Measurements from ENCODE around the gene ALDH1L2. TPM values are rescaled to one million over a fixed set of nuclear protein-coding genes. Genes with fewer than 3 reads are reported as not detected.
"Not testable (repeated sequence)": the region's sequence is repeated elsewhere in the genome, so short reads cannot be mapped to it uniquely, and the experiment has no call there.

The ALDH1L2 gene
- total RNA-seq, 1 donor: under 0.01 TPM

GRCh38 chr12:104994336-104994735 is 89.9 kb downstream of the ALDH1L2 start:
- no peak overlapping the region for H3K4me3 ChIP-seq (ENCODE audit: low read length)

DNA sequence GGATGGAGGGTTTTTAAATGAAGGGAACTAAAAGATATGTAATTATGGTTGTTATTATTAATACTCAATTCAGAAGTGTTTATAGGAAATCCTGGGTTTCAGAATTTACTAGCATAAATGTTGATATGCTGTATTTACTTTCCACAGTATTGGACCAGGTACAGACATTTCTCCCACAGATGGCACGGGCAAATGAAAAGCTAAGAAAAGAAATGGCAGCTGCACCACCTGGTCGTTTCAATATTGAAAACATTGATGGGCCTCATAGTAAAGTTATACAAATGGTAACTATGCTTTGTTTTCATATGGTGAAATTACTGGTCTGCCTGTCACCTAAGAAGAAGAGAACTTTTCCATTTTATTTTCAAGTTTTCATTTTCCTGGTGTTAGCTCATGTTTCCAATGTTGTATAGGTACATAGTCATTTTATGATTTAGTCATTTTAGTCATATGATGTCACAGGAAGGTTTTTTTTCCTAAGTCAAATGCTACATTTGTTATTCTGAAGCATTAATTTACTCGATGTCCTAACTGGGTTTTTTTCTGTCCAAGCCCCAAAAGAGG is 92.6 kb downstream of the ALDH1L2 start:
- Histone ChIP-seq H3K9me3 (ENCODE audit: low read depth, low read length) (no peaks in the 10 kb centered on the region), H3K4me3 (ENCODE audit: low read length) (no peak overlapping the region), H3K27me3 (ENCODE audit: insufficient read depth, low read length) (no peaks in the 10 kb centered on the region), H3K4me1 (ENCODE audit: insufficient read depth, low read length) (peaks cover 15% of the 10 kb centered on the region)

More at GRCh38 chr12:104994336-104994735, 89.9 kb downstream of the ALDH1L2 start:
- H3K9me3 ChIP-seq (ENCODE audit: low read depth, low read length): no peaks in the 10 kb centered on the region
- H3K4me1 ChIP-seq (ENCODE audit: insufficient read depth, low read length): peaks cover 16% of the 10 kb centered on the region
- no peaks in the 10 kb centered on the region for H3K27me3 ChIP-seq (ENCODE audit: insufficient read depth, low read length)

- Histone ChIP-seq H3K9me3 (ENCODE audit: low read depth, low read length) (no peaks in the 10 kb centered on the region), H3K4me1 (ENCODE audit: insufficient read depth, low read length) (peaks cover 16% of the 10 kb centered on the region), H3K4me3 (ENCODE audit: low read length) (no peak overlapping the region), H3K27me3 (ENCODE audit: insufficient read depth, low read length) (no peaks in the 10 kb centered on the region)
These were observed 93.3 kb downstream of the ALDH1L2 start for GRCh38 chr12:104990950-104991349.

DNA sequence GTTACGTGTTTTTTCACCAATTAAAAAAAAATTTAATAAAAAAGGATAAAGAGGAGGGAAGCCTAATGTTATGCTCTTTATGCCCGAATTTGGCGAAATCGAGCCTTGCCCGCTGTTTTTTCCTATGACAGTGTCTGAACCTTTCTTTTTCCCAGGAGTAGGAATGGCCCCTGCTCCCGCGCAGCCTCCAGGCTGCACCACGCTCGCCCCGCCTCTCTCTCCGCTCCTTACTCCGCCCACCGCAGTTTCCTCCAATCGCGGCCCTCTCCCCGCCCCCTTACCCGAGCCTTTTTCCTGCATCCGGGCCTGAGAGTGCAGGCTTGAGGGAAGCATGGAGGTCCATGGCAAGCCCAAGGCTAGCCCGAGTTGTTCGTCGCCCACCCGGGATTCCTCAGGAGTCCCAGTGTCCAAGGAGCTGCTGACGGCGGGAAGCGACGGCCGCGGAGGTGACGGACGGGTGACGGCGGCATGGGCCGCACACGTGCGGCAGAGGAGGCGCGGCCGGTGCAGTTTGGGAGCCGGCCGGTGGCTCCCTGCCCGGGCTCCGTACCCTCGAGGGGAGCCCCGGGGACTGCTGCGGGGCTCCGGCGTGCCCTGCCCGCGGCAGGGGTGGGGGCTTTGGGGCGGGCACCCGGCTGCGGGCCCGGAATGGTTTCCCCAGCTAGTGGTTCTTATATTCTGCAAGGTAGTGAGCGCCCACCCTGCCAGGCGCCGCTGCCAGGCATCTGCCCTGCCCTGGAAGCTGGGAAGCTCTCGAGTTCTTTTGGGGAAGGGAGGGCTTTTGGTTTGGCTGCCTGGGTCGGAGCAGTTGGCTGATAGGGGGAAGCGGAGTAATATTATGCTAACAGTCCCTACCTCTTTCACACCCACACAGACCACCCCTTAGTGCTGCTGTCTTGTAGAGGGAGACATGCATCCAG is 98.0 kb downstream of the ALDH1L2 start, which contains the start of gene NOPCHAP1:
Gene NOPCHAP1, plus strand, starts transcription at position 295 of the 920 bp plus-strand sequence. Its CDS starts 37 bp downstream, at position 332.
- peaks cover 18% of the 10 kb centered on the region for H3K4me1 ChIP-seq (ENCODE audit: insufficient read depth, low read length)
- H3K27me3 ChIP-seq (ENCODE audit: insufficient read depth, low read length): no peaks in the 10 kb centered on the region
- no peaks in the 10 kb centered on the region for H3K9me3 ChIP-seq (ENCODE audit: low read depth, low read length)
- peak within 1 kb of the TSS; percentile 61 for H3K4me3 ChIP-seq (ENCODE audit: low read length)

DNA sequence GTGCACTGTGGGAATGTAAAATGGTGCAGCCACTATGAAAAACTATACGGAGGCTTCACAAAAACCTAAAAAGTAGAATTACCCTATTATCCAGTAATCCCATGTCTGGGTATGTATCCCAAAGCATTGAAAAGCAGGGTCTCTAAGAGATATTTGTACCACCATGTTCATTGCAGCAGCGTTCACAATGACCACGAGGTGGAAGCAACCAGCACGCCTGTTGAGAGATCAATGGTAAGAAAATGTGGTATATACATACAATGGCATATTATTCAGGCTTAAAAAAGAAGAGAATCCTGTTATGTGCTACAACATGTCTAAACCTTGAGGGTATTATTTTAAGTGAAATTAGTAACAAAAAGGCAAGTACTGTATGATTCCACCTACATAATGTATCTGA is 99.1 kb downstream of the ALDH1L2 start:
- Histone ChIP-seq H3K9me3 (ENCODE audit: low read depth, low read length) (no peaks in the 10 kb centered on the region), H3K4me3 (ENCODE audit: low read length) (no peak overlapping the region), H3K4me1 (ENCODE audit: insufficient read depth, low read length) (peaks cover 18% of the 10 kb centered on the region), H3K27me3 (ENCODE audit: insufficient read depth, low read length) (no peaks in the 10 kb centered on the region)

GRCh38 chr12:104977688-104978087 is 106.6 kb downstream of the ALDH1L2 start:
- H3K4me3 ChIP-seq (ENCODE audit: low read length); H3K9me3 ChIP-seq (ENCODE audit: low read depth, low read length): not testable (repeated sequence)
- peaks cover 29% of the 10 kb centered on the region for H3K4me1 ChIP-seq (ENCODE audit: insufficient read depth, low read length)

DNA sequence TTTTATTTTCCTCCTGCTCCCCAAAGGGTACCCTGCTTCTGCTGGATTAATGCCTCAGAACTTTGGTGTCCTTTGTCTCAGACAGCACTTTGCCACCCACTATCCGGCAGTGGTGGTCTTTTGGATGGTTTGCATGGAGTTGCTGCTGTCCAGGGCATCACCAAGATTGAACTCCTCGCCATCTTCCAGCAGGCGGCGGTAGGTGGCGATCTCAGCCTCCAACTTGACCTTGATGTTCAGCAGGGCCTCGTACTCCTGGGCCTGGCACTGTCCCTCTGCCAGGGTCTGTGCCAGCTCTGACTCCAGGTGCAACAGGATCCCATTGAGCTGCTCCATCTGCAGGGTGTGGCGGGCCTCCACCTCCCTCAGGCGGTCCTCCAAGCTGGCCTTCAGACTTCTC is 107.6 kb downstream of the ALDH1L2 start:
- H3K9me3 ChIP-seq (ENCODE audit: low read depth, low read length): no peaks in the 10 kb centered on the region

More at GRCh38 chr12:104977688-104978087, 106.6 kb downstream of the ALDH1L2 start:
- H3K27me3 ChIP-seq (ENCODE audit: insufficient read depth, low read length): not testable (repeated sequence)

DNA sequence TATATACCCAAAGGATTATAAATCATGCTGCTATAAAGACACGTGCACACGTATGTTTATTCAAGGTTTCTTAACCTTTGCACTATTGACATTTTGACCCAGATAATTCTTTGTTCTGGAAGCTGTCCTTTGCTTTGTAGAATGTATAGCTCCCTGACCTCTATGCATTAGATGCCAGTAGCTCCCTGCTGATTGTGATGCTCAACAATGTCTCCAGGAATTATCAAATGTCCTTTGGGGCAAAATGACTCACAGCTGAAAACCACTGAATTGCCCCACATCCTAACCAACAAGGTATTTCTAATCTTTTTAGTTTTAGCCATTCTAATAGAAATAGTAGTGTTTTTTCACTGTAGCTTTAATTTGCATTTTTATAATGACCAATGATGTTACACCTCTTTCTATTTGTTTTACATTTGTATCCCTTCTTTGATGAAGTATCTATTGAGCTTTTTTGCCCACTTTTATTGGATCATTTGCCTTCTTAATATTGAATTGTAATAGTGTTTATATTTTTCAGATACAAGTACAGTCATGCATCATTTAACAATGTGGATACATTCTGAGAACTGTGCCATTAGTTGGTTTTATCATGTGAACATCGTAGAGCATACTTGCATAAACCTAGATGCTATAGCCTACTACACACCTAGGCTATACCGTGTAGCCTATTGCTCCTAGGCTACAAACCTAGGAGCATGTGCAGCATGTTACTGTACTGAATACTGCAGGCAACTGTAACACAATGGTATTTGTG is 108.5 kb downstream of the ALDH1L2 start:
- no peak overlapping the region for H3K4me3 ChIP-seq (ENCODE audit: low read length)
- H3K4me1 ChIP-seq (ENCODE audit: insufficient read depth, low read length): peaks cover 29% of the 10 kb centered on the region
- no peaks in the 10 kb centered on the region for H3K9me3 ChIP-seq (ENCODE audit: low read depth, low read length)
- no peaks in the 10 kb centered on the region for H3K27me3 ChIP-seq (ENCODE audit: insufficient read depth, low read length)

More for the DNA sequence above, 107.6 kb downstream of the ALDH1L2 start:
- Histone ChIP-seq H3K4me1 (ENCODE audit: insufficient read depth, low read length) (peaks cover 29% of the 10 kb centered on the region), H3K4me3 (ENCODE audit: low read length) (no peak overlapping the region), H3K27me3 (ENCODE audit: insufficient read depth, low read length) (no peaks in the 10 kb centered on the region)

DNA sequence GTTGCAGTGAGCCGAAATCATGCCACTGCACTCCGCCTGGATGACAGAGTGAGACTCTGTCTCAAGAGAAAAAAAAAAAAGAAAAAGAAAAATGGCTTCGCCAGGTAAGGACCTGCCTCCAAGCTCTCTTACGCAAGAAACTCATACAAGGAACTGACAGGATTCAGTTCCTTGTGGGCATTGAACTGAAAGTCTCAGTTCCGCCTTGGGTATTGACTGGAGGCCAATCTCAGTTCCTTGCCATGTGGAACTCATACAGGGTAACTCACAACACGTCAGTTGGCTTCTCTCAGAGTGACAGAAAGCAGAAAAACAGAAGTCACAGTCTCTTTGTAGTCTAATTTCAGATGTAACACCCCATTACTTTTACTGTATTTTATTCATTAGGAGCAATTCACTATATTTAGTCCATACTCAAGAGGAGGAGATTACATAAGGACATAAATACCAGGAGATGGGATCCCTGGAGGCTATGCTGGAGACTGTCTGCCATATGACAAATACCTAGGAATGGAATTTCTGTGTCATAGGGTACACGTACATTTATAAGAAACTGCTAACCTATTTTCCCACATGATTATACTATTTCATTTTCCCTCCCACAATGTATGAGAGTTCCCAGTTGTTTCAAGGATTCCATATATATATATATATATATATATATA is 109.5 kb downstream of the ALDH1L2 start:
- Histone ChIP-seq H3K9me3 (ENCODE audit: low read depth, low read length) (no peaks in the 10 kb centered on the region), H3K27me3 (ENCODE audit: insufficient read depth, low read length) (no peaks in the 10 kb centered on the region), H3K4me3 (ENCODE audit: low read length) (no peak overlapping the region), H3K4me1 (ENCODE audit: insufficient read depth, low read length) (peaks cover 29% of the 10 kb centered on the region)

DNA sequence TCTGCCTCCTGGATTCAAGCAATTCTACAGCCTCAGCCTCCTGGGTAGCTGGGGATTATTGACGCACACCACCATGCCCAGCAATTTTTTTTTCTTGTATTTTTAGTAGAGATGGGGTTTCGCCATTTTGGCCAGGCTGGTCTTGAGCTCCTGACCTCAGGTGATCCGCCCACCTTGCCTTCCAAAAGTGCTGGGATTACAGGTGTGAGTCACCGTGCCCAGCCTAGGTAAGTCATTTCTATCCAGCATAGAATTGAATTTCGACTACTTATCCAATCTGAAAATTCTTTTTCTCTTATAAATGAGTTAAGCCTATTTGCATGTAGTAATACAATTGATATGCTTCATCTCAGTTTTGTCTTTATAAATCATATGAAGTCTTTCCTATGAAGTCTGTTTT is 111.0 kb downstream of the ALDH1L2 start:
- Histone ChIP-seq H3K9me3 (ENCODE audit: low read depth, low read length) (no peaks in the 10 kb centered on the region), H3K27me3 (ENCODE audit: insufficient read depth, low read length) (no peaks in the 10 kb centered on the region)

GRCh38 chr12:104971306-104971705 is 113.0 kb downstream of the ALDH1L2 start:
- Histone ChIP-seq H3K27me3 (ENCODE audit: insufficient read depth, low read length) (no peaks in the 10 kb centered on the region), H3K4me1 (ENCODE audit: insufficient read depth, low read length) (peaks cover 15% of the 10 kb centered on the region), H3K9me3 (ENCODE audit: low read depth, low read length) (no peaks in the 10 kb centered on the region), H3K4me3 (ENCODE audit: low read length) (no peak overlapping the region)

More for the DNA sequence above, 111.0 kb downstream of the ALDH1L2 start:
- Histone ChIP-seq H3K4me1 (ENCODE audit: insufficient read depth, low read length) (peaks cover 29% of the 10 kb centered on the region), H3K4me3 (ENCODE audit: low read length) (no peak overlapping the region)

Other genes with a start within 250 kb of the ALDH1L2 start
- gene SLC41A2, start 126.2 kb downstream of the ALDH1L2 start, total RNA-seq: 4.9 TPM
- gene NOPCHAP1, start 98.1 kb downstream of the ALDH1L2 start, total RNA-seq: 2.7 TPM
- gene WASHC4, start 23.3 kb upstream of the ALDH1L2 start, total RNA-seq: 71.0 TPM
- 46.3 TPM for gene APPL2, start 151.7 kb upstream of the ALDH1L2 start, total RNA-seq
- gene C12orf75, start 246.2 kb upstream of the ALDH1L2 start, total RNA-seq: 39.8 TPM

Measured in mononuclear cell (primary cell).